Spinal cord (tissue), 10 donors: ENCODE results near the gene CSPG4. TPM values are rescaled to one million over a fixed set of nuclear protein-coding genes. Genes with fewer than 3 reads are reported as not detected.
"Not testable (repeated sequence)": the region's sequence is repeated elsewhere in the genome, so short reads cannot be mapped to it uniquely, and the experiment has no call there.

Experiments
- DNase-seq, 6 donors: peaks; one replicate each; pipeline versions ENCODE4 v3.0.0 to v3.0.0-alpha.2; 2013 to 2015; ENCODE audit warnings: low spot score in 6 of 6, low read depth in 4 of 6
- H3K27ac ChIP-seq: one replicate; pipeline ENCODE4 v1.5.1; 2013; ENCODE audit warnings: low read depth, low read length, control low read depth
- H3K27me3 ChIP-seq: one replicate; pipeline ENCODE4 v1.6.1; 2013; ENCODE audit warnings: low read length; ENCODE audit not compliant: control insufficient read depth, insufficient read depth
- H3K36me3 ChIP-seq: one replicate; pipeline ENCODE4 v1.6.1; 2013; ENCODE audit warnings: low read length; ENCODE audit not compliant: control insufficient read depth, insufficient read depth
- H3K4me1 ChIP-seq: one replicate; pipeline ENCODE4 v1.6.1; 2013; ENCODE audit warnings: low read length; ENCODE audit not compliant: control insufficient read depth, insufficient read depth
- H3K4me3 ChIP-seq: one replicate; pipeline ENCODE4 v1.5.1; 2013; ENCODE audit warnings: low read depth, low read length, control low read depth
- H3K9me3 ChIP-seq: one replicate; pipeline ENCODE4 v1.6.1; 2013; ENCODE audit warnings: low read length; ENCODE audit not compliant: control insufficient read depth, insufficient read depth
- WGBS: methylation state at CpG from one replicate; pipeline ENCODE4 v1.1.5; 2013; ENCODE audit warnings: missing lambda C conversion rate; ENCODE audit not compliant: insufficient coverage; 5-methylcytosine and 5-hydroxymethylcytosine counted together
- polyA plus RNA-seq, 2 donors: library from polyadenylated mRNA; unstranded; fragments of 120-200 nt; gene quantifications; one replicate each; pipeline ENCODE4 v1.2.1, GENCODE V29; 2013; ENCODE audit not compliant: insufficient read length in 2 of 2
- total RNA-seq, 2 donors: library from RNA; depleted of rRNA in 1 of 2; stranded (reverse); fragments of 120-200 nt in 1 of 2; fragments of >200 nt in 1 of 2; gene quantifications; one replicate each; pipeline versions ENCODE4 v1.2.3 to v1.2.4, GENCODE V29; 2013 to 2014
- donor health status: healthy.

Gene CSPG4
- total and polyA plus RNA-seq, 4 donors, result 18.1 to 25.6 (median 21.6) TPM

GRCh38 chr15:75738647-75739325, 26.1 kb upstream of the CSPG4 start:
- peak in 5 of 6 donors; percentile 76 to 97 (median 83) for DNase-seq
- Histone ChIP-seq H3K4me1 (peaks cover 23% of the 10 kb centered on the region), H3K9me3 (no peaks in the 10 kb centered on the region), H3K27me3 (no peaks in the 10 kb centered on the region), H3K36me3 (peaks cover 6% of the 10 kb centered on the region), H3K27ac (peak overlapping the region; percentile 52), H3K4me3 (peak overlapping the region; percentile 83)
- WGBS, result 4% methylated on average over 54 of the region's 54 CpGs

GRCh38 chr15:75738014-75738646, 25.5 kb upstream of the CSPG4 start:
- peak overlapping the region; percentile 83 for H3K4me3 ChIP-seq
- peaks cover 7% of the 10 kb centered on the region for H3K36me3 ChIP-seq
- DNase-seq, result no peak
- H3K27me3 ChIP-seq, result no peaks in the 10 kb centered on the region
- peaks cover 27% of the 10 kb centered on the region for H3K4me1 ChIP-seq
- 2% methylated on average over 44 of the region's 47 CpGs for WGBS
- no peaks in the 10 kb centered on the region for H3K9me3 ChIP-seq
- no peak overlapping the region for H3K27ac ChIP-seq

GRCh38 chr15:75737116-75738013, 24.7 kb upstream of the CSPG4 start:
- Histone ChIP-seq H3K4me3 (peak overlapping the region; percentile 83), H3K4me1 (peaks cover 35% of the 10 kb centered on the region)
- not testable (repeated sequence) for H3K9me3 ChIP-seq, H3K27me3 ChIP-seq, DNase-seq, H3K27ac ChIP-seq, H3K36me3 ChIP-seq
- WGBS, result 76% methylated on average over 7 of the region's 14 CpGs

- no peak overlapping the region for H3K27ac ChIP-seq
- WGBS, result 79% methylated on average over 8 of the region's 8 CpGs
- no peak overlapping the region for H3K4me3 ChIP-seq
- no peaks in the 10 kb centered on the region for H3K27me3 ChIP-seq
- H3K36me3 ChIP-seq, result peaks cover 10% of the 10 kb centered on the region
- peaks cover 46% of the 10 kb centered on the region for H3K4me1 ChIP-seq
- DNase-seq, result no peak
- no peaks in the 10 kb centered on the region for H3K9me3 ChIP-seq
Measured at GRCh38 chr15:75736256-75736655, 23.6 kb upstream of the CSPG4 start.

- H3K27me3 ChIP-seq, H3K27ac ChIP-seq, H3K4me3 ChIP-seq, DNase-seq, H3K9me3 ChIP-seq: not testable (repeated sequence)
- peaks cover 46% of the 10 kb centered on the region for H3K4me1 ChIP-seq
- WGBS, result 54% methylated on average over 14 of the region's 27 CpGs
- peaks cover 14% of the 10 kb centered on the region for H3K36me3 ChIP-seq
Measured at GRCh38 chr15:75734861-75735760, 22.5 kb upstream of the CSPG4 start.

GRCh38 chr15:75733761-75734651, 21.4 kb upstream of the CSPG4 start:
- Histone ChIP-seq H3K9me3 (no peaks in the 10 kb centered on the region), H3K27ac (no peak overlapping the region), H3K4me1 (peaks cover 43% of the 10 kb centered on the region), H3K36me3 (peaks cover 15% of the 10 kb centered on the region), H3K27me3 (no peaks in the 10 kb centered on the region), H3K4me3 (no peak overlapping the region)
- no peak for DNase-seq
- 75% methylated on average over 14 of the region's 14 CpGs for WGBS

- Histone ChIP-seq H3K4me1 (peaks cover 38% of the 10 kb centered on the region), H3K27me3 (no peaks in the 10 kb centered on the region), H3K9me3 (no peaks in the 10 kb centered on the region), H3K4me3 (no peak overlapping the region), H3K36me3 (peaks cover 18% of the 10 kb centered on the region), H3K27ac (peak overlapping the region; percentile 61)
- peak in 2 of 6 donors; percentile 81 to 85 for DNase-seq
- 23% methylated on average over 12 of the region's 12 CpGs for WGBS
Measured at GRCh38 chr15:75732809-75733451, 20.3 kb upstream of the CSPG4 start.

GRCh38 chr15:75732177-75732808, 19.6 kb upstream of the CSPG4 start:
- Histone ChIP-seq H3K4me3 (no peak overlapping the region), H3K27me3 (no peaks in the 10 kb centered on the region), H3K4me1 (peaks cover 34% of the 10 kb centered on the region), H3K27ac (peak overlapping the region; percentile 61), H3K9me3 (no peaks in the 10 kb centered on the region), H3K36me3 (peaks cover 19% of the 10 kb centered on the region)
- WGBS, result 58% methylated on average over 15 of the region's 16 CpGs
- DNase-seq, result no peak
